ES-I3 (cell line): ENCODE data around the gene MYO1H.

ENCODE experiments used
- H3K36me3 ChIP-seq: 2 replicates; pipeline ENCODE4 v1.6.1; 2013; ENCODE audit warnings: mild to moderate bottlenecking, low read length, control low read depth, moderate library complexity; ENCODE audit not compliant: insufficient read depth
- H3K4me1 ChIP-seq: 2 replicates; pipeline ENCODE4 v1.6.1; 2013; ENCODE audit warnings: mild to moderate bottlenecking, control low read depth, low read length; ENCODE audit not compliant: insufficient read depth
- H3K9ac ChIP-seq: 2 replicates; pipeline ENCODE4 v1.6.1; 2013; ENCODE audit warnings: low read depth, mild to moderate bottlenecking, low read length, moderate library complexity
- H3K9me3 ChIP-seq: 2 replicates; pipeline ENCODE4 v1.6.1; 2013; ENCODE audit warnings: mild to moderate bottlenecking, low read length, moderate library complexity; ENCODE audit not compliant: control insufficient read depth, insufficient read depth

MYO1H gene

DNA sequence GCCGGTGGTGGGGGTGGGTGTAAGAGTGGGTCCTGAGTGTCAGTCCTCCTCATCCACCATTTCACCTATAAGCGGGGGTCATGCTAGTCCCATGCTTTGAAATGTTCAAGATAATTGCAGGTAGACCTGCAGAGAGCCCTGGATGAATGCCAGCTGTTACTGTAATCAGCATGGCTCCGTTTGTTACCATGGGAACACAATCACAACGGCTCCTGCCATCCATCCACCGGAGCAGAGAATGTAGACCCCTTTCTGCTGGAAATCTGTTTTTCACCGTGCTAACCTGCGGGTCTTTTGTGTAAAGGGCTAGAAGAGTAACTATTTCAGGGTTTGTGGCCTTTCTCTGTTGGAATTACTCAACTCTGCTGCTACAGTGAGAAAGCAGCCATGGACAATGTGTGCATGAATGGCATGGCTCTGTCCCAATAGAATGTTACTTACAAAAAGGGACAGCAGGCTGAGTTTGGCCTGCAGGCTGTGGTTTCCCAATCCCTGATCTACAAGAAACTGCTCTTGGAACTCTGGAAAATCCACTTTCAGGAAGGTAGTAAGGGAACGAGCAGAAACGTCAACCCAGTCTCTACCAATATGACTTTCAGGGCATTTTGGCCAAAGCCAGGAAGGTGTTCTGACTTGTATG is 93.3 kb downstream of the MYO1H start:
- Histone ChIP-seq H3K36me3 (no peaks in the 10 kb centered on the region; the same call in 1 of the 2 replicates), H3K9ac (no peak overlapping the region), H3K4me1 (peaks cover 9% of the 10 kb centered on the region), H3K9me3 (no peaks in the 10 kb centered on the region)

DNA sequence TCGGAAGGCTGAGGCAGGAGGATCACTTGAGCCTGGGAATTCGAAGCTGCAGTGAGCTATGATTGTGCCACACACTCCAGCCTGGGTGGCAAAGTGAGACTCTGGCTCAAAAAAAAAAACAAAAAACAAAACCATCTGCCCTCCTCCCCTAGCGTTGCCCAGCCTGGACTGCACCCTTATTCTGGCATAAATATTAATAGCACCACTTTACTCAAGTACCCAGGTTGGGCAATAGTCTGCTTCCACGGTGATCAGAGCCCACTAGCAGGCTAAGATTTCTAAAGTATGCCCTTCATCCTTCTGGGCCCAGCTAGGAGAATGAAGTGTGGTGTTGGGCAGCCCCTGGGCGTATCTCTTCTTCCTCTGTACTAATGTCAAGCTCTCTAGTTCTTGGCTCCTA is 96.1 kb downstream of the MYO1H start:
- Histone ChIP-seq H3K9ac (no peak overlapping the region), H3K4me1 (no peaks in the 10 kb centered on the region), H3K9me3 (no peaks in the 10 kb centered on the region), H3K36me3 (peaks cover 3% of the 10 kb centered on the region; the same call in 1 of the 2 replicates)

GRCh38 chr12:109444259-109444658 is 96.6 kb downstream of the MYO1H start:
- H3K4me1 ChIP-seq: no peaks in the 10 kb centered on the region
- no peaks in the 10 kb centered on the region for H3K9me3 ChIP-seq
- H3K9ac ChIP-seq: no peak overlapping the region
- H3K36me3 ChIP-seq: peaks cover 3% of the 10 kb centered on the region; the same call in 1 of the 2 replicates

- H3K9me3 ChIP-seq: no peaks in the 10 kb centered on the region
- no peaks in the 10 kb centered on the region for H3K4me1 ChIP-seq
- peaks cover 3% of the 10 kb centered on the region; the same call in 1 of the 2 replicates for H3K36me3 ChIP-seq
- no peak overlapping the region for H3K9ac ChIP-seq
Observed at GRCh38 chr12:109445191-109445609, 97.5 kb downstream of the MYO1H start.

DNA sequence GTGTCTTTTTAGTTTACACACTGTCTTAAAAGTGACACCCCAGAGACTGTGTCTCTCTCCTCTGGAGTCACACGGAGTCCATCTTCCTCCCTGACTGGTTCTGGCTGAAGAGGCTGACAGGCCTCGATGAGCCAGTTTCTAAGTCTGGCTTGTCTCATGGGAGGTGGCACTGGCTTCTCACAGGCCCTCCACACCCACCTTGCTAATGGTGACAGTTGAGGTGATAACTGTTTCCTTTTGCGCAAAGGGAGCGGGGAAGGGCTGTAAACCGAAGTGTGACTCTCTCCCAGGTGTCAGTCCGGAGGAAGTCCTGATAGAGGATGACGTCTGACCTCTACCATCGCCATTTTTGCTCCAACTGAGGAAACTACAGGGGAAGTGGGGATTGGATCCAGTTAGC is 99.2 kb downstream of the MYO1H start:
- peaks cover 3% of the 10 kb centered on the region; the same call in 1 of the 2 replicates for H3K36me3 ChIP-seq
- H3K9me3 ChIP-seq: no peaks in the 10 kb centered on the region
- H3K4me1 ChIP-seq: no peaks in the 10 kb centered on the region
- H3K9ac ChIP-seq: no peak overlapping the region

GRCh38 chr12:109447482-109447881 is 99.8 kb downstream of the MYO1H start:
- no peak overlapping the region for H3K9ac ChIP-seq
- peaks cover 3% of the 10 kb centered on the region; the same call in 1 of the 2 replicates for H3K36me3 ChIP-seq
- no peaks in the 10 kb centered on the region for H3K4me1 ChIP-seq
- H3K9me3 ChIP-seq: no peaks in the 10 kb centered on the region

DNA sequence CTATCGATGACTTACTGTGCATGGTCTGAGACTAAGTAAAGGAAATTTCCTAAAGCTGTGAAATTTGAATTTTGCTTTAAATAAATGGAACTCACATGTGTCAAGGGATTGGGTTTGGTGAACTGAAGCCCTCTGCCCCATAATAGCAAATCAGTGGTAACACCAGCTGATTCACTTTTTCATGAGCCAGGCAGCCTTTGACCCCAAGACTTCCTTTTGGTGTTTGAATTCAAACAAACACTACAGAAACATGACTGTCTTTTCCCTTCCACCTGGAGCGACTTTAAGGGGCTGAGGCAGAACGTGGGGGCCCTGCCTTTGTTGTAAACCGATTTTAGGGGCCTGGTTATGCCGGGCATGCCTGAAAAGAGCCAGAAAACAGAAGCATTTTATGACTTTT is 100.6 kb downstream of the MYO1H start:
- peaks cover 5% of the 10 kb centered on the region; the same call in 1 of the 2 replicates for H3K36me3 ChIP-seq
- no peaks in the 10 kb centered on the region for H3K4me1 ChIP-seq
- H3K9ac ChIP-seq: no peak overlapping the region
- H3K9me3 ChIP-seq: no peaks in the 10 kb centered on the region

- peaks cover 8% of the 10 kb centered on the region for H3K36me3 ChIP-seq
- no peak overlapping the region for H3K9ac ChIP-seq
- no peaks in the 10 kb centered on the region for H3K4me1 ChIP-seq
- H3K9me3 ChIP-seq: no peaks in the 10 kb centered on the region
Observed at GRCh38 chr12:109448707-109449390, 101.1 kb downstream of the MYO1H start.

DNA sequence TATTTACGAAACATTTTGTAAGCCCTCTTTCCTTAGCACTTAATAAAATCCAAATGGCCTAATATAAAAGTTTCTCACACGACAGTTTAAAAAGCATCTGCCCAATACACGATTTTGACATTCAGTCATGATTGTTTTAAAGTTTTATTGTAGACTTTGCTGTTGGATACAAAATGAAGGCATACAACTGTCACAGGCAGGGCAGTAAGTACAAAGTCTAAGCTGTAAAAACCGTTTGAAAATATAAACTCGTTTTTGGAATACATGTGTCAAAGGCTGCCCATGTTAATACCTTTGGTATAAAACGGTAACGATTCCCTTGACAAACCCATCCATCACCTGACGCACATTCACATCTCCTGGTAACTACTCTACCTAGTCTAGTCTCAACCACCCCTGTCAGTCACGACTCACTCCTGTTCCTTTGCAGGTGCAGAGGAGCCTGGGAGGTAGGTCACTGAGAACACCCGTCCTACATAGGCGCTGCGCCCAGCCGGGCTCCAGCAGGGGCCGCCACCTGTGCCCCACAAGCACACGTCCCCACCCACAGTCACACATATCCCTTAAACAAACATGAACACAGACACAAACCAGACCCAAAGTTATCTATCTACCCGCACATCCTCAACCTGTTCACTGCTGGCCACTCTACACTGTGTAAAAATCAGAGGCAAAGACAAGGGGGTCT is 102.3 kb downstream of the MYO1H start:
- Histone ChIP-seq H3K4me1 (no peaks in the 10 kb centered on the region), H3K9ac (no peak overlapping the region), H3K36me3 (peaks cover 18% of the 10 kb centered on the region), H3K9me3 (no peaks in the 10 kb centered on the region)

DNA sequence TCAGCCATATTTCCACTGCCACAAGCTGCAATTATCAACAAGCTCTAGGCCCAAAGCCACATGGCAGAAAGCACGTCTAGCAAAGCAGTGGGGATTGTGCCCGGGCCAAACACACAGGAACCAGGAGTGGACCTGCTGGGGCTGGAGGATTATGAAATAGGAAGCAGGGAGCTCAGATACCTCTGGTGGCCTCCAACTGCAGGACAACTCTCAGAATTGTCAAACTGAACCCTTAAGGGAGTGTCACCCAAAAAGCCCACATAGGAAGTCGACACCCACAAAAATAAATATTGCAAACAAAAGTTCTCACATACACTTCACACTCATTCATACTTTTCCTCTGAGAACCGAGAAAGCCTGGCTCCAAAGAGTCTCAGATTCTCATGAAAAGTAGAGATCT is 103.3 kb downstream of the MYO1H start:
- no peaks in the 10 kb centered on the region for H3K9me3 ChIP-seq
- H3K36me3 ChIP-seq: peaks cover 20% of the 10 kb centered on the region
- H3K4me1 ChIP-seq: no peaks in the 10 kb centered on the region
- no peak overlapping the region for H3K9ac ChIP-seq

DNA sequence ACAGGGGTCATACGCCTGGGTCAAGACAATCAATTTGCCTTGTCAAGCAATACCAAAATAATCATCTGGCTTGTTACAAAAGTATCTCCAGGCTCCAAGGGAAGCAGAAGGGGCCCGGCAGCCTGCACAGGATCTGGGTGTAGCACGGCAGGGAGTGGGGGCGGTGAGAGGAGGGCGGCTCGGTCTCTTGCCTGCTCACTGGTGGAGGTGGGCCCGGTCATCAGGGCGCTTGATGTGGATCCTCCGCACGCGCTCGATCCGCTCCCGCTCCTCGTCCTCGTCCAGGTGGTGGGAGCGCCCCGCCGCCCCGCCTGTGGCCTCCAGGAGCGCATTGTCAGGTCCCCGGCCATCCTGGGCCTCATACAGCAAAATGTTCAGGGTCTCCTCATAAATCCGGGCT is 103.7 kb downstream of the MYO1H start:
- Histone ChIP-seq H3K9ac (no peak overlapping the region), H3K9me3 (no peaks in the 10 kb centered on the region), H3K4me1 (no peaks in the 10 kb centered on the region), H3K36me3 (peaks cover 20% of the 10 kb centered on the region)

DNA sequence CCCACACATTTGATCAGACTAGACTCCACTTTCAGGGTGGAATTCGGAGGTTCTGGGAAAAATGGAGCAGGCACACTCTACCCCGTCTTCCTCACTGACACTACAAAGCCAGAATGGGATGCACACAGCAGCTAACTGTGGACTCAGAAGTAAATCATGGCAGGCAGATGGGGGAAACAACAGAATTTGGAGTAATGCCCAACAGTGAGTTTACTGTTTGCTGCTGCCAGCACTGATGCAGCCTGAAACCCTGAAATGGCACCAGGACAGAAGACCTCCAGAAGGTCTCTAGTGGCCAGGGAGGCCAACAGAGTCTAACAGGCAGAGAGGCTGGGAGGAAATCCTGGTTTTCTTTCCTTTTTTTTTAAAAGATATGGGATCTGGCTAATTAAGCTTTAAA is 104.8 kb downstream of the MYO1H start:
- Histone ChIP-seq H3K9me3 (no peaks in the 10 kb centered on the region), H3K9ac (no peak overlapping the region), H3K4me1 (peaks cover 6% of the 10 kb centered on the region), H3K36me3 (peaks cover 27% of the 10 kb centered on the region)

- Histone ChIP-seq H3K9ac (no peak overlapping the region), H3K4me1 (peaks cover 35% of the 10 kb centered on the region), H3K9me3 (no peaks in the 10 kb centered on the region), H3K36me3 (peaks cover 25% of the 10 kb centered on the region)
Observed at GRCh38 chr12:109455706-109456105, 108.0 kb downstream of the MYO1H start.

DNA sequence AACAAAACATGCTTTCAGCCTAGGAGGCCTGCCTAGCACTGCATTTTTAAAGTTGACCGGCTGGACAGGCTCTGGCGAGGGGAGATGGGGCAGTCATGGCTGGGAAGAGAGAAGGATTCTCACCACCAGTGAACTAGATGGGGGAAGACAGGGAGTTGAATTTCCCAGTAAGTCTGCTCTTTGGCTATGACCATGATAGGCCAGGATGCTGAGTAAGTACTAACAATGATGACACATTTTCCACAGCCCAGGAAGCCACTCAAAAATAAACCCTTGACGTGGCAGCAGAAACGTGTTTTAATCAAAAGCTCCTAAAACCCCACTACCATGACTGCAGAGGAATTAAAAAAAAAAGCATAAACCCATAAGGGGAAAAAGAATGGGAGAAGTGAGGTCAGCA is 110.4 kb downstream of the MYO1H start:
- no peaks in the 10 kb centered on the region for H3K9me3 ChIP-seq
- H3K4me1 ChIP-seq: peaks cover 59% of the 10 kb centered on the region
- peaks cover 25% of the 10 kb centered on the region for H3K36me3 ChIP-seq
- H3K9ac ChIP-seq: no peak overlapping the region
